ENCODE data around the gene TMEM187. TPM values are rescaled to one million over a fixed set of nuclear protein-coding genes. Genes with fewer than 3 reads are reported as not detected.

Gene TMEM187
- total and polyA plus RNA-seq, 4 donors = 2.5 to 8.6 (median 5.0) TPM

GRCh38 chrX:153944140-153944799, 28.3 kb upstream of the TMEM187 start, which contains the start of gene RENBP:
Gene RENBP (minus strand): TSS chrX:153944643. CDS start chrX:153944610, 33 bp downstream.
- no peaks in the 10 kb centered on the region for H3K9me3 ChIP-seq (ENCODE audit: control insufficient read depth, low read length)
- H3K27me3 ChIP-seq (ENCODE audit: control insufficient read depth in 1 of 2, insufficient read depth in 2 of 2, low read length in 1 of 2) = no peaks in the 10 kb centered on the region
- H3K4me3 ChIP-seq (ENCODE audit: low read length in 2 of 2) = no peak within 1 kb of the TSS
- H3K27ac ChIP-seq (ENCODE audit: low read depth in 1 of 2, low read length in 2 of 2) = no peak within 1 kb of the TSS
- no peaks in the 10 kb centered on the region for H3K4me1 ChIP-seq (ENCODE audit: control insufficient read depth in 1 of 2, insufficient read depth in 2 of 2, low read length in 2 of 2)
- ATAC-seq (ENCODE audit: low FRiP score) = no peak
- WGBS, 2 donors = 33 to 46% methylated on average over 30 to 31 of the region's 31 CpGs
- peak; percentile 79 to 83 for DNase-seq
- intact Hi-C loops (cut with DNase I) = loop anchor here in 1 of 2 donors (10.0 kb wide), 1 partner anchor 979 kb away; no protein-coding TSS in a partner anchor
- H3K36me3 ChIP-seq (ENCODE audit: control insufficient read depth in 1 of 2, insufficient read depth in 2 of 2, low read length in 1 of 2) = no peaks in the 10 kb centered on the region

- Histone ChIP-seq H3K4me1 (ENCODE audit: control insufficient read depth in 1 of 2, insufficient read depth in 2 of 2, low read length in 2 of 2) (no peaks in the 10 kb centered on the region), H3K27me3 (ENCODE audit: control insufficient read depth in 1 of 2, insufficient read depth in 2 of 2, low read length in 1 of 2) (no peaks in the 10 kb centered on the region), H3K36me3 (ENCODE audit: control insufficient read depth in 1 of 2, insufficient read depth in 2 of 2, low read length in 1 of 2) (no peaks in the 10 kb centered on the region), H3K27ac (ENCODE audit: low read depth in 1 of 2, low read length in 2 of 2) (no peak overlapping the region), H3K4me3 (ENCODE audit: low read length in 2 of 2) (no peak overlapping the region), H3K9me3 (ENCODE audit: control insufficient read depth, low read length) (no peaks in the 10 kb centered on the region)
- WGBS, 2 donors = 53 to 62% methylated on average over 6 of the region's 6 CpGs
- DNase-seq (no peak), ATAC-seq (ENCODE audit: low FRiP score) (no peak)
- intact Hi-C loops (cut with DNase I) = loop anchor here in 1 of 2 donors (10.0 kb wide), 1 partner anchor 980 kb away; no protein-coding TSS in a partner anchor
Observed at GRCh38 chrX:153944800-153945150, 27.8 kb upstream of the TMEM187 start.

GRCh38 chrX:153945956-153946943, 26.3 kb upstream of the TMEM187 start:
- no peak overlapping the region for H3K4me3 ChIP-seq (ENCODE audit: low read length in 2 of 2)
- no peaks in the 10 kb centered on the region for H3K36me3 ChIP-seq (ENCODE audit: control insufficient read depth in 1 of 2, insufficient read depth in 2 of 2, low read length in 1 of 2)
- H3K4me1 ChIP-seq (ENCODE audit: control insufficient read depth in 1 of 2, insufficient read depth in 2 of 2, low read length in 2 of 2) = no peaks in the 10 kb centered on the region
- intact Hi-C loops (cut with DNase I) = loop anchor here in 1 of 2 donors (10.0 kb wide), 1 partner anchor 981 kb away; no protein-coding TSS in a partner anchor
- no peaks in the 10 kb centered on the region for H3K9me3 ChIP-seq (ENCODE audit: control insufficient read depth, low read length)
- H3K27me3 ChIP-seq (ENCODE audit: control insufficient read depth in 1 of 2, insufficient read depth in 2 of 2, low read length in 1 of 2) = no peaks in the 10 kb centered on the region
- 79 to 87% methylated on average over 24 of the region's 24 CpGs for WGBS, 2 donors
- ATAC-seq (ENCODE audit: low FRiP score) (no peak), DNase-seq (no peak)
- no peak overlapping the region for H3K27ac ChIP-seq (ENCODE audit: low read depth in 1 of 2, low read length in 2 of 2)

GRCh38 chrX:153947009-153947769, 25.4 kb upstream of the TMEM187 start:
- DNase-seq (peak; percentile 85 to 90), ATAC-seq (ENCODE audit: low FRiP score) (peak; percentile 77)
- H3K4me3 ChIP-seq (ENCODE audit: low read length in 2 of 2) = no peak overlapping the region
- H3K4me1 ChIP-seq (ENCODE audit: control insufficient read depth in 1 of 2, insufficient read depth in 2 of 2, low read length in 2 of 2) = no peaks in the 10 kb centered on the region
- no peaks in the 10 kb centered on the region for H3K9me3 ChIP-seq (ENCODE audit: control insufficient read depth, low read length)
- whole genome bisulfite sequencing, 2 donors = 41 to 62% methylated on average over 19 of the region's 19 CpGs
- intact Hi-C loops (cut with DNase I) = loop anchor here in 1 of 2 donors (10.0 kb wide), 1 partner anchor 982 kb away; no protein-coding TSS in a partner anchor
- no peak overlapping the region for H3K27ac ChIP-seq (ENCODE audit: low read depth in 1 of 2, low read length in 2 of 2)
- no peaks in the 10 kb centered on the region for H3K27me3 ChIP-seq (ENCODE audit: control insufficient read depth in 1 of 2, insufficient read depth in 2 of 2, low read length in 1 of 2)
- no peaks in the 10 kb centered on the region for H3K36me3 ChIP-seq (ENCODE audit: control insufficient read depth in 1 of 2, insufficient read depth in 2 of 2, low read length in 1 of 2)

- intact Hi-C loops (cut with DNase I) = loop anchor here in 1 of 2 donors (10.0 kb wide), 1 partner anchor 983 kb away; no protein-coding TSS in a partner anchor
- H3K27me3 ChIP-seq (ENCODE audit: control insufficient read depth in 1 of 2, insufficient read depth in 2 of 2, low read length in 1 of 2) = no peaks in the 10 kb centered on the region
- no peak overlapping the region for H3K4me3 ChIP-seq (ENCODE audit: low read length in 2 of 2)
- DNase-seq (no peak), ATAC-seq (ENCODE audit: low FRiP score) (no peak)
- H3K9me3 ChIP-seq (ENCODE audit: control insufficient read depth, low read length) = no peaks in the 10 kb centered on the region
- 79 to 81% methylated on average over 10 of the region's 10 CpGs for WGBS, 2 donors
- H3K4me1 ChIP-seq (ENCODE audit: control insufficient read depth in 1 of 2, insufficient read depth in 2 of 2, low read length in 2 of 2) = no peaks in the 10 kb centered on the region
- no peaks in the 10 kb centered on the region for H3K36me3 ChIP-seq (ENCODE audit: control insufficient read depth in 1 of 2, insufficient read depth in 2 of 2, low read length in 1 of 2)
- no peak overlapping the region for H3K27ac ChIP-seq (ENCODE audit: low read depth in 1 of 2, low read length in 2 of 2)
Observed at GRCh38 chrX:153948002-153948466, 24.5 kb upstream of the TMEM187 start.

- intact Hi-C loops (cut with DNase I) = loop anchor here in 1 of 2 donors (10.0 kb wide), 1 partner anchor 984 kb away; no protein-coding TSS in a partner anchor
- no peaks in the 10 kb centered on the region for H3K27me3 ChIP-seq (ENCODE audit: control insufficient read depth in 1 of 2, insufficient read depth in 2 of 2, low read length in 1 of 2)
- no peak for ATAC-seq (ENCODE audit: low FRiP score)
- no peaks in the 10 kb centered on the region for H3K36me3 ChIP-seq (ENCODE audit: control insufficient read depth in 1 of 2, insufficient read depth in 2 of 2, low read length in 1 of 2)
- no peaks in the 10 kb centered on the region for H3K4me1 ChIP-seq (ENCODE audit: control insufficient read depth in 1 of 2, insufficient read depth in 2 of 2, low read length in 2 of 2)
- WGBS, 2 donors = 77 to 85% methylated on average over 27 to 30 of the region's 30 CpGs
- no peak overlapping the region for H3K4me3 ChIP-seq (ENCODE audit: low read length in 2 of 2)
- DNase-seq = no peak
- H3K27ac ChIP-seq (ENCODE audit: low read depth in 1 of 2, low read length in 2 of 2) = no peak overlapping the region
- no peaks in the 10 kb centered on the region for H3K9me3 ChIP-seq (ENCODE audit: control insufficient read depth, low read length)
Observed at GRCh38 chrX:153948847-153949805, 23.4 kb upstream of the TMEM187 start.

GRCh38 chrX:153950127-153950526, 22.4 kb upstream of the TMEM187 start:
- Histone ChIP-seq H3K4me3 (ENCODE audit: low read length in 2 of 2) (no peak overlapping the region), H3K27me3 (ENCODE audit: control insufficient read depth in 1 of 2, insufficient read depth in 2 of 2, low read length in 1 of 2) (no peaks in the 10 kb centered on the region), H3K27ac (ENCODE audit: low read depth in 1 of 2, low read length in 2 of 2) (no peak overlapping the region), H3K9me3 (ENCODE audit: control insufficient read depth, low read length) (no peaks in the 10 kb centered on the region), H3K36me3 (ENCODE audit: control insufficient read depth in 1 of 2, insufficient read depth in 2 of 2, low read length in 1 of 2) (no peaks in the 10 kb centered on the region), H3K4me1 (ENCODE audit: control insufficient read depth in 1 of 2, insufficient read depth in 2 of 2, low read length in 2 of 2) (no peaks in the 10 kb centered on the region)
- intact Hi-C loops (cut with DNase I) = loop anchor here (5.0 to 10.0 kb wide), 3 partner anchors 188 to 995 kb away; partner anchors contain the start of gene PLXNB3 (in 1 of the 2)
- DNase-seq (no peak), ATAC-seq (ENCODE audit: low FRiP score) (no peak)
- WGBS, 2 donors = 84 to 88% methylated on average over 19 of the region's 19 CpGs
